ENCODE data around the gene PHACTR1.

Gene PHACTR1

DNA sequence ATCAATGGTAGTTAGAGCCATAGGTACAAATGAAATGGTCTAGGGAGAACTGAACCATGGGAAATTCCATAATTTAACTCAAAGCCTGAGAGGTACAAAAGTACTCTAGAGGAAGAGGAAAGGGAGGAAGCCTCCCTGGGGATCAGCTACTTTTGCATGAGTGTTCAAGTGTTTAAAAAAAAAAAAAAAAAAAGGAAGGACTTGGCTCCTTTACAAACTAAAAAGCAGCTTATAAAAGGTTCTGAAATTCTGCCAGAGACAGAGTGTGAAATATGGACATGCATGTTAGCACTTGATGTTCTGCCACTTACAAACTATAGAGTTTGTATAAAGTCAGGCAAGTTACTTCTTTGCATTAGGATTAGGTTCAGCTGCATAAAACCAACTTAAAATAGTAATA is 321.7 kb downstream of the PHACTR1 start:
- DNase-seq = no peak

DNA sequence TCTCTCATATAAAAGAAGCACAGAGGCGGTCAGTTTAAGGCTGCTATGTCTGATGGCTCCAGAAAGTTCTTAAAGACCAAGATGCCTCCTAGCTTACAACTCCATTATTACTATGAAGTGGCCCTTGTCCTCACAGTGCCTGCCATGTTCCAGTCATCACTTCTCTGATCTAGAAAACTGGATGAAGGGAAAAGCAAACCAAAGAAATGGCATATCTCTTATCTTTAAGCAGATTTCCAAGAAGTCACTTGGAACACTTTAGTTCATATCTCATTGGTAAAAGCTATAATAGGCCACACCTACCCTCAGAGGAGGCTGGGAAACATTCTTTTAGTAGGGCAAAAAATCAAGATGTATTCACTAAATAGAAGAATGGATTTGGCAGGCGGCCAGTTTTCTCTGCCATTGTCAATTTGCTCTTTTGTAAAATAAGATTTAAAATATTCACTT is 322.2 kb downstream of the PHACTR1 start:
- no peak for DNase-seq

DNA sequence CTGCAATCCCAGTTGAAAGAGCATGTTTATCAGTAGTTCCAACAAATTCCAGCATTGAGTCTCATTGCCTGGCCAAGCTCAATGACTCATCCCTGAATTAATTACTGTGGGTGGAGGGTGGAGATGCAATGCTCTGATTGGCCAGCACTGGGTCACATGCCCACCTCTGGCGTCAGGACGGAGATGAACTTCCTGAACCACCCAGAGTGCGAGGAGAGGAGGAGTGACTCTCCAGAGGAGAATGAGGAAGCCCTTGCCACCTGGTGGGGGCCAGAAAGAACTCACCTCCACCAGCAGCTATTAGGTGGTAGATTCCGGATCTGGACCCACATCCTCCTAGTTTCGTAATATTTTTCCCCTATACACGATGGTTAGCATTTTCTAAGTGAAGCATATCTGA is 327.8 kb downstream of the PHACTR1 start:
- DNase-seq = no peak

DNA sequence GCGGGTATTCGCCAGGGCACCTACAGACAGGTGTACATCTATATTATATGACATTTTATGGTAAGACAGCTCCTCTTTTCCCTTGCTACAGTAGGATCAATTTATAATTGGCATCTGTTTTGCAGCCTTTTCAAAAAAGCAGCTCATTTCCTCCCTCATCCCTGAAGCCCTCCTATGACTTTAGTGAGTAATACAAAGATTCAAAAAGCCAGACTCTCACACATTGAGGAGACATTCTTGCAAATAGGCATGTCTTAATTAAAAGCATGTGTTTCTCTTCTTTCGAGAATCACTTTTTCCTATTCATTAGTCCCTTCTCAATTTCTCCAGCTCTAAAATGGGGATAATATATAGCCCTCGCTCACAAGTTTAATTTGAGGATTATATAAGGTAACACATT is 328.3 kb downstream of the PHACTR1 start:
- DNase-seq = no peak

DNA sequence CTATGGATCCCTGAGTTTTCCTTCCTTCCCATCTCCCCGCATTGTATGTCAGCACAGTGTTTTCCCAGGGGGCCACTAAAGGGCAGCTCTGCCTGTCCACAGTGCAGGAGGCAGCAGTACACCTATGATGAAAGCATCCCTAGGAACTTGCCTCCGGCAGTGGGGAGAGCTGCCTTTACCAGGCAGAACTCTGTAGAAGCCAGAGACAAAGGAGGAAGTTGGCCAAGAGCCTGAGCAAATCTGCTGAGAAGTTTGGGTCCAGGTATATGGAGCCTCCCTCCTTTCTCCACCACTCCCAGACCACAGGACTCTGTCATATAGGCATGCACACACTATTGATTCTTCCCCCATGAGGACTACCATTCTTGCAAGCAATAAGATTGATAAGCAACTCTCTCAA is 329.1 kb downstream of the PHACTR1 start:
- DNase-seq = no peak

DNA sequence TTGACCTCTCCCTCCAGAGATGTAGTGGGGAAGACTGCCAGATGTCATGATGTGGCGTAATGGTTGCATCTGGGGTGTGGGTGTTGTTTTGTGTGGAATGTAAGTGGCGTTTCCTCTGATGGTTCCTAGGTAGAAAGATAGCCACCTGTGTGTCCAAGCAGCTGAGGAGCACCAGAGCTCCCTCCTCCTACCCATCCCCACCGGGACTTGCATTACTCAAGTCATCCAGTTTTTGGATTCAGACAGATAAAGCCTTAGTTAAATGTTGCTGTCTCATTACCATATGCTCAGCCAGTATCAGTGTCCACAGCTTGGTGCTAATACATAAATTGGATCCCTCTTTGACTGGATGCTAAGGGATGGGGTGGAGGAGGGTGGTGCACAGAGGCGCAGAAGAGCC is 329.5 kb downstream of the PHACTR1 start:
- DNase-seq = no peak

DNA sequence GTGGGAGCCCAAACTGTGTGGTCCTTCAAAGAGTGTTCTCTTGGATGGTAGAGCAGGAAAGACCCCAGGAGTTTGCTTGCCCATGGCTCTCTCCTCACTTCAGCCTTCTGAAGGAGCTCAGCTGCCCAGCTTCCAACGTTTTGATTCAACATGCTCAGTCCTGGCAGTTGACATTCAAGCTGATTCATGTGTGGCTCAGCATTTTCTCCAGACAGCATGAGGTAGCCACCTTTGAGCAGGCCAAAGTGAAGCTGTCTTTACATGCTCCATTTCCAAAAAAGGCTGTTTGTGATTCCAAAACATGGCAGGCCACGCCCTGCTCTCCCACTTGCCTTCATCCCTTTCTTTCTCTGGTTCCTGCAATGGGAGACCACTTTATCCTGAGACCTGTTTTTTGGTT is 331.5 kb downstream of the PHACTR1 start:
- DNase-seq = no peak

DNA sequence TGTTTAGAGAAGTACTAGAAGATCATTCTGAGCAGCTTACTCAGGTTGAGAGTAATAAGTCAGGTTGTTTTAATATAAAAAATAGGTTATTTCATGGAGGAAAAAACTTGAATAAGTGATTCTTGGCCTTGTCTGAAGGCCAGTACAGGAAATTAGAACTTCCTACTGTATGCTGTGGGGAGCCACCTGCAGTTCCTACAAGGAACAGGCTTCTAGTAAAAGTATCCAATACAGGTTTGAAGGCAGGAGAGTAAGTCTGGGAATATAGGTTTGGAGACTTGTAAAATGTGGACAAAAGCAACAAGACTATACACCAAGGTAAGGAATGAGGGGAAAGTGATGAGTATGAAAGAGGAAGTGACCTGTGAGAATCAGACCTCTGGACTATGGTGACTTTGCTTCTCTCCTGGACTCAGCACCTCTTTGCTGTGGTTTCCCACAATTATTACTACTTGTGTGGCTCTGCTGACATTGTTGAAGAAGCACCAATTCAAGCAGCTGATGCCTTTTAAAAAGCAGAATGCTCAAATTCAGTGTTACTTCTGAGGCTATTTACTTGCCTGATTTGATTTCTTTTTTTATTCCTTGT is 333.2 kb downstream of the PHACTR1 start:
- no peak for DNase-seq

DNA sequence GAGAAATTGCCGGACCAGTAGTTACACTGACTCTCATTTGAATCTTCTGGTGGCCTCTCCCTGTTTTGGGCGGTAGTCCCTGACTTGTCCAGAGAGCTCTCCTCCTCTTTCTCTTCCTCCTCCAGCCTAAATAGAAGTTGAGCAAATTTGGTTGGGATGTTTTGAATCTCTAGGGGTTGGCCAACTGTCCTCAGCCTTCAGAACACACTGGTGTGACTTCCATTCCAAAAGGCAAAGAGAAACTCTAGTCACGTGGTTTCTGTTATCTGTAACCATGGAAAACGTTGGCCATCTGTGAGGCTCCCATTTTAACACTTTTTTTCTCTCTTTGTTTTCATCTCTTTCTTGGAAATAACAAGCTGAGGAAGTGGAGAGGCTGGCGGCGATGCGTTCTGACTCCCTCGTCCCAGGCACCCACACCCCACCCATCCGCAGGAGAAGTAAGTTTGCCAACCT is 336.5 kb downstream of the PHACTR1 start:
- DNase-seq = no peak

DNA sequence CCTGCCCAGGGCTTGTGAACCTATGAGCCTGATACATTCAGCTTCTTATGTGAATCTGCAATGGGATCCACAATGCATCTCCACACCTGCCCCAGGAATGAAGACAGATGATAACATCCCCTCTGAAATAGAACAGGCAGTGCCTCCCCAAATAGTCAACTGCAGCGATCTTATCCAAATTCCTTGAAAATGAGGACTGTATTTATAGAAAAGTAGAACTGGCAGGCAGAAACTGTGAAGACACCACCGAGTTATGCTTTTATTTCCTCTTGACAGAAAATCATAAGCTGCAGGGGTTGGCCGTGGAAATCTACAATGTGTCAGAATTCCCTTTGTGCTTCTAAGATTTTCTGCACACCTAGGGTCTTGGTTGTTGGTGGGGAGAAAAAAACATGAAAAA is 341.5 kb downstream of the PHACTR1 start:
- DNase-seq = no peak

DNA sequence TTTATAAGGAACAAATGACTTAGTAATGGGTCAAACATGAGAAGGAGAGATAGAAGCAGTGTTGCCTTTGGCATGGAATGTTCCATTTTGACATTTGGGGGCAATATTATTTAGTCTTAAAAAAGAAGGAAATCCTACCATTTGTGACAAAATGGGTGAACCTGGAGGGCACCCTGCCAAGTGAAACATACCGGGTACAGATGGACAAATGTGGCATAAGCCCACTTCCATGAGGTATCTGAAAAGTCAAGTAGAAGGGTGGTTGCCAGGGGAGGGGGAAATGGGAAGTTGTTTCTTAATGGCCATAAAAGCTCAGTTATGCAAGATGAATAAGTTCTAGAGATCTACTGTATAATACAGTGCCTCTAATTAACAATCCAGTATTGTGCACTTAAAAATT is 342.5 kb downstream of the PHACTR1 start:
- DNase-seq = no peak

DNA sequence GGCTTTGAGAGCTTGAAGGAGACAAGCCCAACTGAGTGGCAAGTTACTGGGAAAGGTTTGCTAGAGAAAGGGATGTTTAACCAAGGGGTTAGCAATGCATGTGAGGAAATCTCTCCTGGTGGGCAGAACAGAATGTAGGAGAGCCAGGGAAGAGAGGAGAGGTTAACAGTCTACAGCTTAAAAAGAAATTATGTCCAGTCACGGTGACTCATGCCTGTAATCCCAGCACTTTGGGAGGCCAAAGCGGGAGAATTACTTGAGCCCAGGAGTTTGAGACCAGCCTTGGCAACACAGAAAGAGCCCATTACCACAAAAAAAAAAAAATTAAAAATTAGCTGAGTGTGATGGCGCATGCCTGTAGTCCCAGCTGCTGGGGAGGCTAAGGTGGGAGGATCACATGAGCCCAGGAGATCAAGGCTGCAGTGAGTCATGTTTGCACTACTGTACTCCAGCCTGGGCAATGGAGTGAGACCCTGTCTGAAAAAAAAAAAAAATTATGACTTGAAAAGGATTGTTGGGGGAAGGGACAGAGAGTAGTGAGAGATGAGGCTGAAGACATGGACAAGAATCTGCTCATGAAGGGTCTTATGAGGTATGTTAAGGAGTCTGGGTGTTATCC is 346.8 kb downstream of the PHACTR1 start:
- DNase-seq = no peak

DNA sequence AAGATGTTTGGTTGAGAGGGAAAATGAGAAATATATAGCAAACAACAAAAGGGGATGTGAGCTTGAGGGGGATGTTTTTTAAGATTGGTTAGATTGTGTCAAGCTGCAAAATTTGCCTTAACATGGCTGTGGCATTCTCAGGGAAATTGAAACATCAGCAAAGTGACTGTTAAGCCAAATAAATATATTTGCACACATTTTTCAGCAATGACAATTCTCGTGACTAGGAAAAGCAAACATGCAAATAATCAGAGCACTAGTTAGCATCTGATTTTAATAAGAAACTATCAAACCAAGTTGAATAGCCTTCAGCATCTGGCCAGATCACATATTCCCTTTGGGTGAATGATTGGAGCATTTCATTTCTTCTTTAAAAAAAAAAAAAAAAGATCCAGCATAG is 349.0 kb downstream of the PHACTR1 start:
- no peak for DNase-seq

DNA sequence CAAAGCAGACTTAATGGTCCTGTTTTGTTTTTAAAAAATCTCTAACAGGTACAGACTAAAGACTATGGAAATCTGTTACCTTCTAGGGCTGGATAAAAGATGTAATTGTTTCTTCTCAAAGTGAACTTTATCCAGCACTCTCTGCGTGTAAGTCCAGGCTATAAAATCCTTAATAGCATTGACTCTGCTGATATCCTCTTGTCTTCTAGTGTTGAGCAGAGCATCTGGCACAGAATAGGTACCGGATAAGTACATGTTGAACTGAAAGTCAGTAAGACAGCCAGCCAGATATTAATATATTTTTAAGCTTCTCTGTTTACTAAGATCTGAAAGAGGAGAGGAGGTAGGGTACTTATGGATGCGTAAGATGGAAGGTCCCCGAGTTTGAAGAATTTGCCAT is 349.5 kb downstream of the PHACTR1 start:
- no peak for DNase-seq

DNA sequence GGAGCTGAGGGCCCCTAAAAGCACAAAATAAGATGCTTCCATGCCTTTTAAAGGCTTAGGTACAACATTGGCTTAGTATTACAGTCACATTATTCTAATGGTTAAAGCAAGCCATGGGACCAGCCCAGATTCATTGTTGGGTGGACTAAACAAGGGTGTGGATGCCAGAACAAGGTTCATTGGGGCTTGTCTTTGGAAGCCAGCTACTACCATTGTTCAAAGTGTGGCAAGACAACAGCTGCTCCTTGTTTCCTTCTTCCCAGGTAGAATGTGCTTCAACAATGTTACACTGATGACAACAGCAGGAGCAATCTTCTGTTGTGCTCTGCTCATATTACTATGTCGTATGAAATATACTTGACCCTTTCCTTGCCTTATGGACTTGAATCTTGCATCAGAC is 350.3 kb downstream of the PHACTR1 start:
- DNase-seq = no peak

DNA sequence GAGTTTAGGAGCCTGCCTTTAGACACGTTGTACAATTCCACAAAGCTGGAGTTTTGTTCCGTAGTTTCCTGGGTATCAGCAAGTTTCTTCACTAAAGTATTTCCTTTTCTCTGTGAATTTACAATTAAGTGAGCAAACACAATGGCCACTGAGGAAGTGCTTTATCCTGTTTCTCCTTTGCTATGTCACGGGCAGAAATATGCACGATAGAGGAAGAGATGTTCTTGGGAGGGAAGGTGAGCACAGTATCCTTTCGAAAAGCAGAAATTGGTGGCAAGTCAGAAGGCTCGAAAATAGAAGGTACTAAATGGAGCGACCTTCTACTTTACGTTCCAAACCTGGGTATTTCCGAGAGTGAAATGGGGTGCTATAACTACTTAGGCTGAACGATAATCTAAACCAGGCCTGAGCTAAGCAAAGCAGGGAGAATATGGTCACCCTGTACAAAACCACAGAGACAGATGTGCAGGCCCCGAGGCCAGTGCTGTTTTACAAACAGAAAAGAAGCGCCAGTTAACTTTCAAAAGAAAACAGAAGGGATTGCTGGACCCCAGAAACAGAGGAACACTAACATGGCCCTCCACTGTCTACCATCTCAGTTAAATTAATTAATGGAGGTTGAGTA is 352.1 kb downstream of the PHACTR1 start:
- no peak for DNase-seq

DNA sequence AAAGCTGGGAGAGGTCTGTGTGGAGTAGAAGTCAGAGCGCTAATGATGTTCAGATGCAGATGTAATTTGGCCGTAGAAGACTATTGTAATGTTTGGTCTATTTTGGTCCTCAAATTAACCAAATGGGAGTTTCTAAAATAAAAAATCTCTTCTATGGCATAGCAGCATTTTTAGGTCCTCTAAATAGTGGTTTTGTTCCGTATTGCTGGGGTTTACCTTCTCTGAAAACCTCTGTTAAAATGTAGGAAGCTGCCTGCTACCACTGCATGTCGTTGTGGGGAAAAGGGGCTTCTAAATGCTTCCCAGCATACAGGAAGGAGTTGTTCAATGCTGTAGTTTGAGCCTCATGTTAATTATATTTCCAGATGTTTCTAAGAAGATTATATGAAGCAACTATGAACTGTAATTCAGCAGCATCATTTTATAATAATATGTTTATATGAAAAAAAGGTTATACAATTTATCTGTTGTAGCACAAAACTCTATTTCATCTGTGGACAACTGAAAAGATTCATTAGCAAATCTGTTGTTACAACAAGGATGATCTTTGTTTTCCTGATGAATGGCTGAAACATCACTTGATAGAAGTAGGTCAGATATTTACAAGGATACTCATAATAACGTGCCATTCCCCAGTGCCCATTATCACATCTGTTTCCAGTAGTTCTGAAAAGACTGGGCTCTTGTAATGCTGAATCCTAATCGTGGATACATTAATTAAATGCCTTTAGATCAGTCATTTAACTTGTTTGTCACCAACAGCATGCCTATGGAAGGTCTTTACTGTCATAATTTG is 355.2 kb downstream of the PHACTR1 start:
- DNase-seq = no peak

DNA sequence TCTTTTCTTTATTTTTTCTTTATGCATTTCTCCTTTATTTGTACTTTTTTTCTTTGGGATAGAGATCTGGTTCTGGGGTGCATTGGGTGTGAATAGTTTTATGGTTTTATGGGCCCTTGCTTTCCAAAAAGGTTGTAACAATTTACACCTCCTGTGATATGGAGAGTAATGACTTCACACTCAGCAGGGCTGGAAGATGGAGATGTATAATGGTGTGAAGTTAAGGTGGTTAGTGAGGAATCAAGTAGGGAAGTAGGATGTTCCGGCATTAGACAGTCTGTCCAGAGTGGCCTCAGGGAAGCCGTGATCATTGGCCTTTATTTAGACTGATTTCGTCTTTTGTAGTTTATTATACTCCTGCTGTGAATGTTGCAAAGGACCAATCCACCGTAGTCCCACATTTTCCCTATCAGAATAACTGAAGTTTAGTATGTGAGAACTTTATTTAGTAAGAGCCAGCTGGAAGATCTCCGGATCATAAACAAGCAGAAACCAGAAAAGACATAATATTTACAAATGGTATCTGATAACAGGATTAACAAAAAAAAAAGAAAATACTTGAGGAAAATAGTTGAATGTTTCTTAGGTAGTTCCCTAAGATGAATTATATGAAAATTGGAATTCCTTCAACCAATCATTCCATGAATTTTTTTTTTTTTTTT is 356.2 kb downstream of the PHACTR1 start:
- DNase-seq = no peak

DNA sequence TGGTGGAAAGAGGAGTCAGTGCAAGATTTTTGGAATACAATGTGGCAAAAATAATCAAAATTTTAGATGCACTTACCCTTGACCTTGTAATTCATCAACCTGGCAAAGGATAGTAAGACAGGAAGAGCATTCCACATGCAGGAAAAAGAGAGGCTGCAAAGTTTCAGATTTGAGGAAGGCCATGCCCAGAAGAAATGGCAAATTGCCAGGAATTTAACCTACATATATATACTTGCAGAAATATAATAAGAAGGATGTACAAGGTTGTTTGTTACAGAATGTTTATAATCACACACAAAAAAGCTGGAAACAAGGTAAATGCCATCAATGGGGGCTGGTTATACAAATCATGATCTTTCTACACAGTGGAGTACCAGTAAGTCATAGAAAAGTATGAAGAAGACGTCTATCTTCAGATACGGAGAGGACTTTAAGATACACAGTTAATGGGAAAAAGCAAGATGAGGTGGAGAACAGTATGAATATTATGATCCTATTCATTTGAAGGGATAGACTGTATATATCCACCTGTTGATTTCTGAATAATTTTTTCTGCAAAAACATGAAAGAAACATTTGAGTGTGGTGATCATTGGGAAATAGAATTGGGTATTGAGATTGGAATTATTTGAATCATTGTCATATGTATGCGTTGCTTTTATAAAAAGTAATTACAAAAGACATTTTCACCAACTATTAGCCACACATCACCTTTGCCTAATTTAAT is 358.0 kb downstream of the PHACTR1 start:
- DNase-seq = no peak

DNA sequence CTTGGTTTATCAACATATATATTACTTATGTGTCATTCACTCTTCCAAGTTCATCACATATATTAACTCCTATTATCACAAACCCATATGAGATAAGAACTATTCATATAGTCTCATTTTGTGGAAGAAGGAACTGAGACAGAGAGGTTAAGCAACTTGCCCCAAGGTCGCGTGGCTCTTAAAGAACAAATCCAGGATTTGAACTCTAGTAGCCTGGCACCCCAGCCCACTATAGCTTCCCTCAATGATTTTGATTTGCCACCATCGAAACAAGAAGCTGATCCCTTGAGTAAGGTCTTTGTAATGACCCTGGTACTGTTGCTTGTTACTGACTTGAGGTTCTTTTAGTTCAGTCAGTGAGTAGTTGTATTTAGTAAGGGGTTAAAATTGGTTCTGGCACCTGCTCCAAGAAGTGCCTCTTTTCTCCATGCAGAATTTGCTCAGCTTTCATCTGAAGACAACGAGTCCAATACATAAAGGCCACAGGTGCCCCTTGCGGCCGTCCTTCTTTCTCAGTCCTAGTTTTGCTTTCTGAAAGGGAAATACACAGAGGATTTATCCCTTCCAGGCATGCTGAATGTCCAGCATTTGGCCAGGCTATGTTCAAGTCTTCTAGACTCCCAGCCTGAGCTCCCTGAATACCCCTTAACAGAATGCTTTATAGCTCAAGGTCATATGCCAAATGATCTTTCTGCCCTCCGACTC is 358.7 kb downstream of the PHACTR1 start:
- DNase-seq = no peak

DNA sequence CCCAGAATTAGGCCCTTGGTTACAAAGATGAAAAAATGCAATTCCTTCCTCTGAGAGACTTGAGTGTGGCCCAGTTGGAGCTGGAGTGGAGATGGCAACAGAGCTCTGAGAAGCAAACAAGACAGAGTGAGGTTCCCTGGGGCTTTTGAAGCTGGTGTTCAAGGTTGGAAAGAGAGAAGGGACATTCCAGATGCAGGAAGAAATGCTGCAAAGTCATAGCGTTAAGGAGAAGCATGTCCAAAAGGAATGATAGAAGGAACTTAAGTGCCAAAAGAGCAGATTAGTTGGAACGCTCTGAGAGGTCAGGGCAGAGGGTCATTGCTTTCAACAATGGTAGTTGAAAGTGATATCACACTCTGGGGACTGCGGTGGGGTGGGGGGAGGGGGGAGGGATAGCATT is 360.0 kb downstream of the PHACTR1 start:
- DNase-seq = no peak

DNA sequence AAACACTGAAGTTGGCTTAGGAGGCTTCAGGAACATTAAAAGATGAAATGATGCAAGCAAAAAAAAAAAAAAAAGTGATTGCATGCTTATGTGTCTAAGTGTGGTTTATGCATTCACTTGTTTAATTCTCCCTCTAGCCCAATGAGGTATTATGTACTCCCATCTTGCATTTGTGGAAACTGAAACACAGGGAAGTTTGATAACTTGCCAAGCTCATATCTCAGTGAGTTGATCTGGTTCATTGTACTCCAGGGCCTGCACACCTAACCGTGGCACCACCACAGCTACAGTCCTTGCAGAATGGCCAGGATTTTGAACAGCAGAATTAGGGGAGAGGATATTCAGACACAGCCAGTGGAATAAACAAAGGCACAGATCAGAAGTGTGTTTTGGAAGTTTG is 360.6 kb downstream of the PHACTR1 start:
- no peak for DNase-seq

Measured in stimulated activated CD4-positive, alpha-beta T cell treated with anti-CD3 and anti-CD28 coated beads, Interleukin-4, amount 100 ng/mL, for 24 hours (primary cell).